Sigmoid colon (tissue), 4 donors: ENCODE results near the gene COL4A5.

Experiments
- CTCF ChIP-seq, 4 experiments: fragments of 450-650 bp in 3 of 4; fragments of 200-600 bp in 1 of 4; IDR thresholded peaks; one replicate each; pipeline ENCODE4 v1.5.1; 2016 to 2019; ENCODE audit warnings: antibody characterized with exemption in 4 of 4, mild to moderate bottlenecking in 3 of 4, moderate library complexity in 2 of 4
- EP300 ChIP-seq, 4 donors: sonication (generic); formaldehyde crosslinking; IDR thresholded peaks; one replicate each; pipeline ENCODE4 v1.6.1; 2017; ENCODE audit warnings: antibody characterized with exemption in 4 of 4
- POLR2A ChIP-seq, 2 donors: fragments of 450-650 bp; IDR thresholded peaks; one replicate each; pipeline ENCODE4 v1.6.1; 2016; ENCODE audit warnings: antibody characterized with exemption in 2 of 2, mild to moderate bottlenecking in 2 of 2, moderate library complexity in 2 of 2

GRCh38 chrX:108735679-108736508, 296.3 kb downstream of the COL4A5 start:
- TF ChIP-seq POLR2A (IDR thresholded peaks at IDR 0.05): no peak
- no peak for TF ChIP-seq CTCF (IDR thresholded peaks at IDR 0.05)
- TF ChIP-seq EP300 (IDR thresholded peaks at IDR 0.05): no peak
